ENCODE data around the gene SIK2.

SIK2 gene

DNA sequence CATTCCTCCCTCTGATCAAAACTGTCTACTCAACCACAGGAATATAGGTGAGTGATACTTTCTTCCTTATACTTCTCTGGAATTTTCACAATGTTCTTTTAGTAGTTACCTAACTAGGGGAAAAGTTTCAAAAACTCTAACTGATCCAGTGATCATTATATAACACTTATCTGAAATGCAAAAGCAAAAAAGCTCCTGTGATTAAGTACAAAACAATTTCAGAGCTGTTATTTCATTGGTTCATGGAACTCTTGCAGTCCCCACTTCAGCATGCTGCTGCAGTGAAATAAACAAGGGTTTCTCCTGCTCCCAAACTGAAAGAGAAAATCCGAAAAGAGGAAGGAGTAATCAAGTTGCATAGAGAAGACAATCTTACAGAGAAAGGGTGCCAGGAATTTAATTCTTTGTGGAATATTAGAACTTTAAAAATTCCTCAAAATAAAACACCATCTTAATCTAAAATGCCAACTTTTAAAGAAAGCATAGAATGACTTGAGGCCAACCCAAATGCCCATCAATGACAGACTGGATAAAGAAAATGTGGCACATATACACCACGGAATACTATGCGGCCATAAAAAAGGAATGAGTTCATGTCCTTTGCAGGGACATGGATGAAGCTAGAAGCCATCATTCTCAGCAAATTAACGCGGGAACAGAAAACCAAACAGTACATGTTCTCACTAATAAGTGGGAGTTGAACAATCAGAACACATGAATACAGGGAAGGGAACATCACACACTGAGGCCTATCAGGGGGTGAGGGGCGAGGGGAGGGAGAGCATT is 143.7 kb downstream of the SIK2 start:
- DNase-seq = peak; percentile 78
- H3K4ac ChIP-seq (ENCODE audit: low read depth in 1 of 2, low read length in 2 of 2) = no peak overlapping the region
- H3K27me3 ChIP-seq (ENCODE audit: control insufficient read depth in 1 of 2, insufficient read depth in 1 of 2, low read length in 2 of 2) = no peaks in the 10 kb centered on the region
- no peak overlapping the region for H3K4me2 ChIP-seq (ENCODE audit: low read length, poor library complexity, severe bottlenecking)
- H2AFZ ChIP-seq (ENCODE audit: low read depth, low read length) = no peak overlapping the region
- no peak overlapping the region for H3K14ac ChIP-seq (ENCODE audit: low read length in 2 of 2)
- H2BK12ac ChIP-seq (ENCODE audit: low read length in 2 of 2) = peak overlapping the region in 1 of 2 experiments; percentile 38
- peaks cover 3% of the 10 kb centered on the region for H3K4me1 ChIP-seq (ENCODE audit: control insufficient read depth, insufficient read depth, low read depth, low read length)
- peaks cover 19% of the 10 kb centered on the region for H3K79me1 ChIP-seq (replicated peaks; ENCODE audit: low read length, poor library complexity, severe bottlenecking)
- H3K18ac ChIP-seq (ENCODE audit: low read depth in 1 of 2, low read length in 2 of 2) = no peak overlapping the region
- peak overlapping the region; percentile 87 for H3K9ac ChIP-seq (ENCODE audit: low read length)
- peak overlapping the region; percentile 80 for H3K27ac ChIP-seq (ENCODE audit: low read length, poor library complexity, severe bottlenecking)
- H3K9me3 ChIP-seq (ENCODE audit: control insufficient read depth, low read length) = no peaks in the 10 kb centered on the region
- H3K4me3 ChIP-seq (ENCODE audit: insufficient read depth in 1 of 2, low read depth in 1 of 2, low read length in 2 of 2) = peak overlapping the region in 1 of 2 experiments; percentile 46
- H2BK120ac ChIP-seq (ENCODE audit: low read depth, low read length) = no peak overlapping the region
- H3K36me3 ChIP-seq (ENCODE audit: control insufficient read depth in 1 of 2, insufficient read depth in 2 of 2, low read depth in 1 of 2, low read length in 2 of 2) = peaks cover 14 to 86% of the 10 kb centered on the region in 2 experiments
- no peak overlapping the region for H4K8ac ChIP-seq (ENCODE audit: low read length)
- WGBS = 89% methylated on average over 6 of the region's 6 CpGs
- no peak overlapping the region for H3K23ac ChIP-seq (ENCODE audit: low read length in 2 of 2)
- no peak overlapping the region for H4K91ac ChIP-seq (ENCODE audit: low read length)
- H2AK5ac ChIP-seq (ENCODE audit: low read length, severe bottlenecking) = no peak overlapping the region
- H2BK5ac ChIP-seq (ENCODE audit: low read depth, low read length, poor library complexity, severe bottlenecking) = no peak overlapping the region
- H2BK15ac ChIP-seq (ENCODE audit: low read depth, poor library complexity, severe bottlenecking) = no peak overlapping the region

DNA sequence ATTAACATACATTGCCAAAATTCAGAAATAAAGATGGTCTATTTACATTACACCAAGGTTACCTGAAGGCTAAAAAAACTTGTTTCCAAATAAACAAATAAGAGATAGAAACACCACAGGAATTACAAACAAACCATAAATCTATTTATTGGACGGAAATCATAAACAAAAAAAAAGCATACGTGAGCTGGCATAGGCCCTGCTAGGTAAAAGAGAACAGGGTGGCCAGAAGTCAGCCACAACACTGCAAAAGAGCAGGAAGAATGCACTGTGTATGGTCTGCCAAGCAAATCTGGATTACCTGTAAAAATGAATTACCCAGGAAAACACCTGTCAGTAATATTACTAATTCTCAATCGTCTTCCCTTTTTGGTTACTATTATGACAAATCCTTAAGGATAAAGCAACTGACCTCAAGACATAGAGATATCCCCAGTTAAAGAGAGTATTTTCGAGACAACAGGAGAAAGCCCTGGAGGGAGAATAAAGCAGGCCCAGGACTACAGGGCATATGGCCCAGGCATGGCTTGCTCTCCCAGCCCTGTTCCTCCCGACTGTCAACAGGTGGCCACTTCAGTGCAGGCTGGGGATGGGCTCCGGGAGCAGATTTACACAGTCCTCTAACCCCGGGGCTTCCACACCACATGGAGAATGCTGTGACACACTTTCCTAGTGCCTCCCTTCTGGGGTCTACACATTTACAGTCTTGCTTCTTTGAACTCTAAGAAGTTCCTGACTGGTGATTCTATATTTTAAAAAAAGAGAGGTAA is 146.0 kb downstream of the SIK2 start:
- 79% methylated on average over 6 of the region's 7 CpGs for WGBS
- no peak overlapping the region for H2AFZ ChIP-seq (ENCODE audit: low read depth, low read length)
- H3K14ac ChIP-seq (ENCODE audit: low read length in 2 of 2) = no peak overlapping the region
- H4K91ac ChIP-seq (ENCODE audit: low read length) = no peak overlapping the region
- no peak overlapping the region for H3K4me3 ChIP-seq (ENCODE audit: insufficient read depth in 1 of 2, low read depth in 1 of 2, low read length in 2 of 2)
- peaks cover 25 to 85% of the 10 kb centered on the region in 2 experiments for H3K36me3 ChIP-seq (ENCODE audit: control insufficient read depth in 1 of 2, insufficient read depth in 2 of 2, low read depth in 1 of 2, low read length in 2 of 2)
- H4K8ac ChIP-seq (ENCODE audit: low read length) = no peak overlapping the region
- H3K9ac ChIP-seq (ENCODE audit: low read length) = peak overlapping the region; percentile 6
- H2AK5ac ChIP-seq (ENCODE audit: low read length, severe bottlenecking) = no peak overlapping the region
- no peak overlapping the region for H3K23ac ChIP-seq (ENCODE audit: low read length in 2 of 2)
- peaks cover 3% of the 10 kb centered on the region for H3K4me1 ChIP-seq (ENCODE audit: control insufficient read depth, insufficient read depth, low read depth, low read length)
- DNase-seq = no peak
- H2BK5ac ChIP-seq (ENCODE audit: low read depth, low read length, poor library complexity, severe bottlenecking) = no peak overlapping the region
- H3K18ac ChIP-seq (ENCODE audit: low read depth in 1 of 2, low read length in 2 of 2) = no peak overlapping the region
- H3K4ac ChIP-seq (ENCODE audit: low read depth in 1 of 2, low read length in 2 of 2) = no peak overlapping the region
- no peak overlapping the region for H2BK15ac ChIP-seq (ENCODE audit: low read depth, poor library complexity, severe bottlenecking)
- H2BK120ac ChIP-seq (ENCODE audit: low read depth, low read length) = no peak overlapping the region
- no peak overlapping the region for H3K27ac ChIP-seq (ENCODE audit: low read length, poor library complexity, severe bottlenecking)
- H3K27me3 ChIP-seq (ENCODE audit: control insufficient read depth in 1 of 2, insufficient read depth in 1 of 2, low read length in 2 of 2) = no peaks in the 10 kb centered on the region
- no peaks in the 10 kb centered on the region for H3K9me3 ChIP-seq (ENCODE audit: control insufficient read depth, low read length)
- H3K79me1 ChIP-seq (replicated peaks; ENCODE audit: low read length, poor library complexity, severe bottlenecking) = peaks cover 18% of the 10 kb centered on the region
- H2BK12ac ChIP-seq (ENCODE audit: low read length in 2 of 2) = no peak overlapping the region
- no peak overlapping the region for H3K4me2 ChIP-seq (ENCODE audit: low read length, poor library complexity, severe bottlenecking)

DNA sequence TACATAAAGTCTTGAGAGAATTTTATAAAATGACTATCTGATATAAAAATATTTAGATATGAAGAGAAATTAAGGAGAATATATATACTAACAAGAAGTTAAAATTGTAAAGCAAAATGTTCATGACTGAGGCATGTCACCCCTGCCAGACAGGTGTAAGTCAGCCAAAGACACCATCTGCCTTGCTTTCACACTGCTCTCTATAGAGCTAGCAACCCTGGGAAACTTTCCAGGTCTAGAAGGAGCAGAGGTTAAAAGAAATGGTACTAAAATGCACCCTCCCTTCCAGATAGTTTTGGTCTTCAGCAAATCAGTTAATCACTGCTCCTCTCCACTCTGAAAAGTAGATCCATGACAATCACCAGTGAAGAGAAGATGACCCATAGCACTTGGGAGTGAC is 147.4 kb downstream of the SIK2 start:
- Histone ChIP-seq H3K18ac (ENCODE audit: low read depth in 1 of 2, low read length in 2 of 2) (no peak overlapping the region), H4K91ac (ENCODE audit: low read length) (no peak overlapping the region), H4K8ac (ENCODE audit: low read length) (no peak overlapping the region), H3K9ac (ENCODE audit: low read length) (no peak overlapping the region), H2BK15ac (ENCODE audit: low read depth, poor library complexity, severe bottlenecking) (no peak overlapping the region), H3K4me3 (ENCODE audit: insufficient read depth in 1 of 2, low read depth in 1 of 2, low read length in 2 of 2) (no peak overlapping the region), H2BK12ac (ENCODE audit: low read length in 2 of 2) (no peak overlapping the region), H3K4me2 (ENCODE audit: low read length, poor library complexity, severe bottlenecking) (no peak overlapping the region), H3K4me1 (ENCODE audit: control insufficient read depth, insufficient read depth, low read depth, low read length) (peaks cover 3% of the 10 kb centered on the region), H3K23ac (ENCODE audit: low read length in 2 of 2) (no peak overlapping the region), H2BK5ac (ENCODE audit: low read depth, low read length, poor library complexity, severe bottlenecking) (no peak overlapping the region), H2BK120ac (ENCODE audit: low read depth, low read length) (no peak overlapping the region), H3K27ac (ENCODE audit: low read length, poor library complexity, severe bottlenecking) (no peak overlapping the region), H3K36me3 (ENCODE audit: control insufficient read depth in 1 of 2, insufficient read depth in 2 of 2, low read depth in 1 of 2, low read length in 2 of 2) (peaks cover 27 to 85% of the 10 kb centered on the region in 2 experiments), H3K4ac (ENCODE audit: low read depth in 1 of 2, low read length in 2 of 2) (no peak overlapping the region), H2AFZ (ENCODE audit: low read depth, low read length) (no peak overlapping the region), H3K9me3 (ENCODE audit: control insufficient read depth, low read length) (no peaks in the 10 kb centered on the region), H3K27me3 (ENCODE audit: control insufficient read depth in 1 of 2, insufficient read depth in 1 of 2, low read length in 2 of 2) (no peaks in the 10 kb centered on the region), H3K79me1 (replicated peaks; ENCODE audit: low read length, poor library complexity, severe bottlenecking) (peaks cover 14% of the 10 kb centered on the region), H2AK5ac (ENCODE audit: low read length, severe bottlenecking) (no peak overlapping the region), H3K14ac (ENCODE audit: low read length in 2 of 2) (no peak overlapping the region)
- no peak for DNase-seq

DNA sequence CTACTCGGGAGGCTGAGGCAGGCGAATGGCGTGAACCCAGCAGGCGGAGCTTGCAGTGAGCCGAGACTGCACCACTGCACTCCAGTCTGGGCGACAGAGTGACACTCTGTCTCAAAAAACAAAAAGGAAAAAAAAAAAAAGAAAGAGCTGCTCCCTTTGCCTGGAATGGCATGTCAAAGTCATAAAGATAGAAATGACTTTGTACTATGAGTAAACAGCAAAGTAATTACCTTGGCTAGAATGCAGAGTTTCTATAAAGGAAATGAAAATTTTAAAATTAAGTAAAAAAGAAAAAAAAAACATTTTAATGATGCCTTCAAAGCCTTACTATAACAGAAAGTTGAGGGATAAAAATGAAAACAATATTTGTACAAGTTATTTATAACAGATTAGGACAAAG is 153.8 kb downstream of the SIK2 start:
- Histone ChIP-seq H3K23ac (ENCODE audit: low read length in 2 of 2) (no peak overlapping the region), H3K9ac (ENCODE audit: low read length) (no peak overlapping the region), H3K27me3 (ENCODE audit: control insufficient read depth in 1 of 2, insufficient read depth in 1 of 2, low read length in 2 of 2) (no peaks in the 10 kb centered on the region), H3K4me1 (ENCODE audit: control insufficient read depth, insufficient read depth, low read depth, low read length) (no peaks in the 10 kb centered on the region), H3K4ac (ENCODE audit: low read depth in 1 of 2, low read length in 2 of 2) (no peak overlapping the region), H2BK120ac (ENCODE audit: low read depth, low read length) (no peak overlapping the region), H3K36me3 (ENCODE audit: control insufficient read depth in 1 of 2, insufficient read depth in 2 of 2, low read depth in 1 of 2, low read length in 2 of 2) (peaks cover 32 to 91% of the 10 kb centered on the region in 2 experiments), H4K91ac (ENCODE audit: low read length) (no peak overlapping the region), H2AK5ac (ENCODE audit: low read length, severe bottlenecking) (no peak overlapping the region), H3K14ac (ENCODE audit: low read length in 2 of 2) (no peak overlapping the region), H2BK5ac (ENCODE audit: low read depth, low read length, poor library complexity, severe bottlenecking) (no peak overlapping the region), H2BK15ac (ENCODE audit: low read depth, poor library complexity, severe bottlenecking) (no peak overlapping the region), H3K27ac (ENCODE audit: low read length, poor library complexity, severe bottlenecking) (no peak overlapping the region), H3K18ac (ENCODE audit: low read depth in 1 of 2, low read length in 2 of 2) (no peak overlapping the region), H2AFZ (ENCODE audit: low read depth, low read length) (no peak overlapping the region), H3K4me3 (ENCODE audit: insufficient read depth in 1 of 2, low read depth in 1 of 2, low read length in 2 of 2) (no peak overlapping the region), H3K9me3 (ENCODE audit: control insufficient read depth, low read length) (no peaks in the 10 kb centered on the region), H2BK12ac (ENCODE audit: low read length in 2 of 2) (no peak overlapping the region), H3K79me1 (replicated peaks; ENCODE audit: low read length, poor library complexity, severe bottlenecking) (peaks cover 19% of the 10 kb centered on the region), H3K4me2 (ENCODE audit: low read length, poor library complexity, severe bottlenecking) (no peak overlapping the region), H4K8ac (ENCODE audit: low read length) (no peak overlapping the region)
- 100% methylated on average over 6 of the region's 6 CpGs for WGBS
- DNase-seq = no peak
